Inflammatory macrophage treated with lipopolysaccharide for 4 hours (primary cell): Measurements from ENCODE around the gene NRXN3.

Source experiments
- DNase-seq: peaks from one replicate; pipeline ENCODE4 v3.0.0-alpha.2; 2020

NRXN3 gene

GRCh38 chr14:79571366-79571765 lies 1401.2 kb downstream of the NRXN3 start:
- no peak for DNase-seq

DNA sequence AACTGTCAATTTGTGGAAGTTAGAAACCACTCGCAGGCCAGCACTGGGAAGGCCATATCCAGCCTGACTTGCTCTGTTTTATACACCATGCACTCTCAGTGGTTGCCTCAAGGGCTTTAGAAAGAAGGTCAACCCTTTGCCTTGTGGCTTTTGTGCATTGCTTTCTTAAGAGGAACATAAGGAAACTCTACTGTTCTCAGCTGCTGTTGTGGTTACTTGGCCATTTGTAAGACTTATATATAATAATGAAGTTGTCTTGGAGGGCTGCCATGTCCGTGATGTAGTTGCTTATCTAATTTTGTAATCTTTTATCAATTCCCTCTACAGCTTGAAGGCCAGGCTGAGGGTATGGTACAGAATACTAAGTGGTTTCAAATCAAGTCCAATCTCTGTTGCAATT lies 1403.3 kb downstream of the NRXN3 start:
- no peak for DNase-seq

GRCh38 chr14:79575032-79575431 lies 1404.9 kb downstream of the NRXN3 start:
- no peak for DNase-seq

- no peak for DNase-seq
These were observed 1406.3 kb downstream of the NRXN3 start for GRCh38 chr14:79576424-79576823.

GRCh38 chr14:79578470-79578869 lies 1408.3 kb downstream of the NRXN3 start:
- no peak for DNase-seq

- no peak for DNase-seq
These were observed 1410.2 kb downstream of the NRXN3 start for GRCh38 chr14:79580414-79580813.

GRCh38 chr14:79580906-79581305 lies 1410.7 kb downstream of the NRXN3 start:
- no peak for DNase-seq

- DNase-seq, result no peak
These were observed 1411.9 kb downstream of the NRXN3 start for GRCh38 chr14:79581912-79582576.

DNA sequence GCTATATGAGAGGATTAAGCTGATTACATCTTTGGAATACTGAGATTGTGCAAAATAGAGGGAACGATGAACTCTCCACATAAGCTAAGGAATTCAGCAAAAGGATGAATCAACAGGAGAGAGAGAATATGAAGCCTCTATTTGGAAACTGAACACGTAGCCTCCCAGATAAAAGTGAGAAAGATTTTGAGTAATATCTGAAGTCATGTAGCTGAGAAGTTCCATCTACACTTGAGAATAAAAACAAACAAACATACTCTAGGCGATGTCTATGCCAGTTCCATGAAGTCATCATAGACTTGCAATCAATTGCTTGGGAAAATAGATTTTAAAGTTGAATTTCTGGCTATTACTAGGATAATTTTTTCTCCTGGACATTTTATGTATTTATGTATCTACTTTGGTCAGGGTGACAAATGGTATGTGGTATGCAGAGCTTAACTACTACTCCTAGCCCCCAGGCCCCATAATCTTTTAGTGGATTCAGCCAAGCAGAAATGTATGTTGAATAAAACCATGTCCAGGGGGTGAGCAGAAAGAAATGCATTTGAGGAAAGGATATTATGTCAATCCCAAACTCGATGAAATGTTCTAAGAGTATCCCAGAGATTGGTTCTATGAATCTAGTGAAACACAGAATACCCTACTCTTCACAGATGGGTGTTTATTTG lies 1413.7 kb downstream of the NRXN3 start:
- DNase-seq, result no peak

GRCh38 chr14:79584679-79585078 lies 1414.5 kb downstream of the NRXN3 start:
- DNase-seq, result no peak

DNA sequence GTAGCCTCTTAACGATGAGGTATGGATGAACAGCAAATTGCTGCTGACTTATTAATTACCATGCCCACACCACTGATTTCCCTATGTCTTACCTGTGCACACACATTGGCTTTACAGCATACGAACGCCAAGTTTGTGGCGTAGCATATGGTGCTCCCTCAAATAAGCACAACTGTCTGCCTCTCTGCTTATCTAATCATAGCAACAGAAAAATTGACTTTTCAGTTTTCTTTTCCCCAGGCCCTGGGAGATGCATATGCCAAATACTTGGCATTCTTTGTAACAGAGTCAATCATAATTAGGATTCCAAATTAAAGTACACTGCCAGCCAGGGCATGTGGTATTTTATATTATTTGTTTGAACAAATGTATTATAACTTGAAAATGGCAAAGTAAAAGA lies 1415.7 kb downstream of the NRXN3 start:
- no peak for DNase-seq

- DNase-seq, result no peak
These were observed 1416.2 kb downstream of the NRXN3 start for GRCh38 chr14:79586416-79586815.

- no peak for DNase-seq
These were observed 1416.9 kb downstream of the NRXN3 start for GRCh38 chr14:79586989-79587598.

GRCh38 chr14:79587875-79588274 lies 1417.7 kb downstream of the NRXN3 start:
- no peak for DNase-seq

DNA sequence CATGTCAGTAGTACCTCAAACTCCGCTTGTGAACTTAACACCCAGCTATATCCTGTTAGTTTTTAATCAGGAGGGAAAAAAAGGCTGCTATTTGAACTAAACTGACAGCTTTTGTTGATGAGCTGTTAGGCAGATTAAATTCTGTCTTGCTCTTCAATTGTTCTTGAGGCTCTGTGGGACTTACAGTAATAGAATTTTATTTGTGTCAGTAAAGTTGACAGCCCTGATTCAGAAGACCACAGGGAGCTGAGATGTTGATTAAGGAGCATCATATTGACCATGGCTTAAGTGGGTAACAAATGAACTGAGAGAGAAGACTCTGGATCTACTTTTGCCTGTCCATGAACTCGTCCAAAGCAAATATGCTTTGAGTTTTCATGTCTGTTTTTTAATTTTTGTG lies 1418.2 kb downstream of the NRXN3 start:
- no peak for DNase-seq

DNA sequence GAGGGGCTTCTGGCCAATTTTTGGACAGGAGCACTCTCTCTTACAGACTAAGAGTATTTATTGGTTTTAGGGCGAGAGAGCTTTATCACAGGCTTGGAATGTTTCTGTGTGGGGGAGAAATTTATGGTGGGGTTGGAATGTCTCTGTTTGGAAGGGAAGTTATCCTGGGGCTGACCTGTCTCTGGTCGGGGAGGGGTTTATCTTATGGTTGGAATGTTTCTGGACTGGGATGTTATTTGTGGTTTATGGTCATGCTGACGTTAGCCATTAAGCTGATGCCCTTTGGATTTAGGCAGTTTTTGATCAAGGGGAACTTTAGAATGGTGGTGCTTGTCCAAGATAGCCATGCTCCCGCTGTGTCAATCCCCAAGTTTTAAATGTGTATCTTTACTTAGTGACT lies 1426.4 kb downstream of the NRXN3 start:
- DNase-seq, result no peak

DNA sequence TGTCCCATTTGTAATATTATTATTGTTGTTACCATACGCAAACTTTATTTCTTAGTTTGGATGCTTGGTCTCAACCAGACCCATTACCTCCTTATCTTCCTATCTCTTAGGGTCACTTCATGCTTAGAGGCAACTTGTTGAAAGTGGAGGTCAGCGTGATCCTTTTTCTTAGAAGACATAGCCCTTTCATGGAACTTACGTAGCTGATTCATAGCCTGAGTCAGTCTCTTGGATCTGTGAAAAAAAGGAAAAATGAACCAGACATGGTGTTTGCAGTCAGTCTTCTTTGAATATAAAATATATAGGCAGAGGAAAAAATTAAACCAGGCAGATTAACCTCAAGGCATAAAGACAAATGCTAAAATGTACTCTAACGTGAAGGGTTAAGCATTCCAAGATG lies 1427.4 kb downstream of the NRXN3 start:
- no peak for DNase-seq

DNA sequence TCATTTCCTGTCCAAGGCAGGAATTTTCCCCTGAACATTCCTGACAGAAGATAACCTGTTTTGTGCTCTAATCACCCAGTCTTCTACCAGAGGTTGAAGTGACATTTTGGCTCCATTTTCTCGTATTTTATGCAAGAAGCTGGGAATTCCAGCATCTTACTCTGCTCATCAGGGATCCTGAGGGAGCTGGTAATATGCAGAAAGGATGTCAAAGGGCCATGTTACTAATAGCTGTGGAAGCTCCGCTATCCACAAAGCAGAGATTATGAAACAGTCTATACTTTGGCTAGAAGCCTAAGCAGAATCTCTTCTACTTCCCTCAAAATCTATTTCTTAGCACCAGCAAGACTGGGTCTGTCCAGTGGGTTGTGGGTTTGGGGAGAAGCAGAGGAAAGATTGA lies 1428.2 kb downstream of the NRXN3 start:
- no peak for DNase-seq

DNA sequence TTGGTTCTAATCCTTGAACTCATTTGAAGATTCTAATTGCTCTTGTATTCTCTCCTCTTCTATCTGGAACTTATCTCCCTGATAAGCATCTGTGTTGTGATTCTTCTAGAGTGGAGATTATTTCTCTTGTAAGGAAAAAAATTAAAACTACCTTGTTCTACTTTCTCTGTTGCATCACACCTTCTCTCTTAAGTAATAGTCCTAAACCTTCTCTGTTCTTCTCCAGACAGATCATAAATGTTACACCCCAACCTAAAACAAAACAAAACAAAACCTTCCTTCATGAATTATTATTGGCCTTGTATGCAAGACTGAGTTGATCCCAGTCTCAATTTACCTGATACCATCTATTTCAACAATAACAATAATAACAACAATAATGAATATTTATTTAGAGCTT lies 1429.1 kb downstream of the NRXN3 start:
- no peak for DNase-seq

DNA sequence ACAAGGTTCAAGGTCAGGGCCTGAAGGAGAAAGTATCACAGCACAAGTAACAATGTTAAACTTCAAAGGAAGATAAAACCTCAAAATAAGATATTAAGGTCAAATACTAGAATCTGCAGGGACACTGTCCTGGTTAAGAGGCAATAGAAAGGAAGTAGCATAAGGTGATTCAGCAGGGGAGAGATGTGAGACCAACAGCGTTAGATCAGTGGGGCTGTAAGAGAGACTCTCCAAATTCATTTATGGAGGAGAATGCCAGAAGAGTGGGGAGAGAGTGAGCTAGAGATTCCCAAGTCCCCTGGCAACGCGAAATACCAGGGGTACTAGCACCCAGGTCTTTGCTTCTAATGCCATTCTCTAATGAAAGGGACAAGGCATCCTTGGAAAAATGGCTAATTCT lies 1430.2 kb downstream of the NRXN3 start:
- DNase-seq, result no peak

DNA sequence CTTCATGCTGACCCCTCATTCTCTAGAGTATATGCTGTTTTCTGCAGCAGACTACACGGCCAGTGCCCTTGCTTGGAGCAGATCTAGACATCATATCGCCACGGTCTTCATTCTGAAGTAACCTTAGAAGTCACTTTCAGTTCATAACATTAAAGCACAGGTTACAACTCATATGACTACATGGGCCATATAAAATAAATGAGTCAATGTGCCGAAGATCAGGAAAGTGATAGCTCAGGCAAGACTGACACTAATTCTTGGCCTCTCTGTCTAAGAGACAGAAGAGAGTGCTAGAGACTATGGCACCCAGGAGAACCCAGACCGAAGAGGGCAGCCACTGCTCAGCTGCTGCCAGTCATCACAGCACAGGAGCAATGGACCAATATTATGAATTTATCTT lies 1431.4 kb downstream of the NRXN3 start:
- no peak for DNase-seq

DNA sequence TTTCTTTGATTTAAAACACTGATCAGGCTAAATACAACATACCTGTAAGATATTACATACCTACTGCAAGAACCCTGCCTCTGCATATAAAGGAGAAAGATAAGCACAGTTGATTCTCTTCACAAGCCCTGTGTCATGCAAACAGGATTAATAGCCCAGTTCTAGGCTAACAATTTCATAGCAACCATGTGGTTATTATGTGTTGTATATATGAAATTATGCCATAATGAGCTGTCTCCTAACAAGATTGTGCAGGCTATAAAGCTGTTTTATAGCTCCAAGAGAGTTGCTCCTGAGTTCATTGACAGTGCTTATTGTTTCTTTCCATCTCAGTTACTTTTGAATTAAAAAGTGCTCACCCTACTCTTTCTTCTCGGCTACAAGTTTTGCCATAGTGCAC lies 1431.9 kb downstream of the NRXN3 start:
- DNase-seq, result no peak

DNA sequence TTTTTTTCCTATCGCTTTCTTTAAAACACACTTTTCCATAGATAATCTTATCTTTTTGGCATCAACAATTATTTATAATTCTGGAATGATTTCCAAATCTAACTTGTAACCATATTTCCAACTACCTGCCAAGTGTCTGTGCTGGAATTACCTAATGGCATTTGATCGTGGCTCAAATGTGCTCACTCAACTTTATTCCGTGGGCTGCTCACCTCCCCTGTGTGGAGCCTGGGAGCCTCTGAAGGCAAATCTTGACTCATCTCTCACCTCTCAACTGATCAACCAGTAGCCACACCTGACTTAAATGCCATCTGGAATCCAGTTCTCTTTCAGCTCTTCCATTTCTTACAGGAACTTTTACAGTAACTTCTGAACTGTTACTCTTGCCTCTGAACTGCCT lies 1432.6 kb downstream of the NRXN3 start:
- DNase-seq, result no peak

- DNase-seq, result no peak
These were observed 1435.7 kb downstream of the NRXN3 start for GRCh38 chr14:79605849-79606248.

DNA sequence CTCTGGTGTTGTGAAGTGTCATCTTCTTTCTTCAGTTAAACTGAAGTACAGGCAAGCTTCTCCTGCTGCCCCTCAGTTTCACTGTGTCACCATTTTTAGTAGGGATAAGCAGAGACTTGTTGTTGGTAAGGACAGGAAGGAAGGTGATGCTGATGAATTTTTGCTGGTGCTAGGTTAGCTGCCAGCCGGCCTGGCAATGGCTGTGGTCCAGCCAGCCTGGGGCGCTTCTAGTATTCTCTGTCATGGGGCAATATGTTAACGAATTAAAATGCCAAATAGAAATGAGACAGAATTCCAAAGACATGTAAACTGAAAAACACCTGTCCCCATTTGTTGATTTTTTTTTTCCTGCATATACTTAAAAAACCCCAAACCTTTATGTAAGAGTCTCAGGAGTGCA lies 1438.3 kb downstream of the NRXN3 start:
- no peak for DNase-seq
